SK-N-SH treated with all-trans-retinoic acid at 6 μM for 48 hours (cell line): Measurements from ENCODE around the gene ARPC1B.

ENCODE experiments used
- ARNTL ChIP-seq: fragments of 450-650 bp; formaldehyde crosslinking; IDR thresholded peaks from 2 replicates; pipeline ENCODE4 v1.5.0; 2020; ENCODE audit warnings: low read depth, mild to moderate bottlenecking, moderate library complexity, borderline replicate concordance
- ESRRG ChIP-seq: fragments of 250-450 bp; sonication (Bioruptor Pico); IDR thresholded peaks from 2 replicates; pipeline ENCODE4 v1.6.1; 2021; ENCODE audit warnings: mild to moderate bottlenecking
- ISL1 ChIP-seq: fragments of 250-450 bp; sonication (Bioruptor Pico); IDR thresholded peaks from 2 replicates; pipeline ENCODE4 v2.1.2; 2022; ENCODE audit warnings: mild to moderate bottlenecking, moderate library complexity
- PPARA ChIP-seq: fragments of 250-450 bp; sonication (Bioruptor Pico); IDR thresholded peaks from 2 replicates; pipeline ENCODE4 v1.5.0; 2020; ENCODE audit warnings: mild to moderate bottlenecking, borderline replicate concordance
- RARB ChIP-seq: fragments of 250-450 bp; sonication (Bioruptor Pico); IDR thresholded peaks from 2 replicates; pipeline ENCODE4 v1.8.0; 2021; ENCODE audit warnings: mild to moderate bottlenecking, moderate library complexity
- ZFP3 ChIP-seq: fragments of 250-450 bp; sonication (Bioruptor Pico); IDR thresholded peaks from 2 replicates; pipeline ENCODE4 v1.5.0; 2020; ENCODE audit warnings: mild to moderate bottlenecking, moderate library complexity
- ZFP30 ChIP-seq: fragments of 450-650 bp; formaldehyde crosslinking; IDR thresholded peaks from 2 replicates; pipeline ENCODE4 v1.5.0; 2022; ENCODE audit warnings: mild to moderate bottlenecking, moderate library complexity
- ZNF565 ChIP-seq: fragments of 450-650 bp; formaldehyde crosslinking; conservative IDR thresholded peaks from 2 replicates; pipeline ENCODE4 v1.5.0; 2020; ENCODE audit warnings: low read depth, mild to moderate bottlenecking, moderate library complexity
- ZNF70 ChIP-seq: fragments of 450-650 bp; formaldehyde crosslinking; IDR thresholded peaks from 2 replicates; pipeline ENCODE4 v1.5.0; 2020; ENCODE audit warnings: mild to moderate bottlenecking, moderate library complexity
- ZNF8 ChIP-seq: fragments of 450-650 bp; formaldehyde crosslinking; IDR thresholded peaks from 2 replicates; pipeline ENCODE4 v1.5.0; 2020; ENCODE audit warnings: mild to moderate bottlenecking, moderate library complexity
- TF ChIP-seq, protein P1 (sequence below): fragments of 250-450 bp; sonication (Bioruptor Pico); IDR thresholded peaks from 2 replicates; pipeline ENCODE4 v1.8.0; 2021; ENCODE audit warnings: low read depth, mild to moderate bottlenecking, moderate library complexity, borderline replicate concordance
- TF ChIP-seq, protein P2 (sequence below): fragments of 250-450 bp; sonication (Bioruptor Pico); IDR thresholded peaks from 2 replicates; pipeline ENCODE4 v1.8.0; 2020; ENCODE audit warnings: mild to moderate bottlenecking, moderate library complexity, borderline replicate concordance
- TF ChIP-seq, protein P3 (sequence below): fragments of 250-450 bp; sonication (Bioruptor Pico); IDR thresholded peaks from 2 replicates; pipeline ENCODE4 v1.5.1; 2021; ENCODE audit warnings: mild to moderate bottlenecking, moderate library complexity

DNA sequence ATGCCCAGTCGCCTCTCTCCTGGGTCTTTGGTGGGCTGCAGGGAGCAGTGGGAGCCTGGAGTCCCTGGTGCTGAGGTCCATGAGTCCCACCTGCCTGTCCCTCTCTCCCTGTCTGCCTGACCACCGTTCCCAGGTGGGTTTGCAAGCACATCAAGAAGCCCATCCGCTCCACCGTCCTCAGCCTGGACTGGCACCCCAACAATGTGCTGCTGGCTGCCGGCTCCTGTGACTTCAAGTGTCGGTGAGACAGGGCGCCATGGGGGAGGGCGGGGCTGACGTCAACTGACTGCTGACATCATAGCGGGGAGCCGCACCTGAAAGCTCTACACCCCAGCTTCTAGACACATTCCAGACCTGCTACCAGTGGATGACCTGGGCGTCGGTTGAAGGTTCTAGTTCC is 15.2 kb downstream of the ARPC1B start:
- TF ChIP-seq ESRRG (CRISPR knock-in tag) (no peak), RARB (CRISPR knock-in tag) (no peak), ARNTL (no peak), ZNF70 (CRISPR knock-in tag) (no peak), PPARA (CRISPR knock-in tag) (no peak), ZFP30 (CRISPR knock-in tag) (no peak), ZNF565 (CRISPR knock-in tag) (no peak), ZNF8 (CRISPR knock-in tag) (no peak), ZFP3 (CRISPR knock-in tag) (no peak), ISL1 (no peak)
- TF ChIP-seq, protein P1, sequence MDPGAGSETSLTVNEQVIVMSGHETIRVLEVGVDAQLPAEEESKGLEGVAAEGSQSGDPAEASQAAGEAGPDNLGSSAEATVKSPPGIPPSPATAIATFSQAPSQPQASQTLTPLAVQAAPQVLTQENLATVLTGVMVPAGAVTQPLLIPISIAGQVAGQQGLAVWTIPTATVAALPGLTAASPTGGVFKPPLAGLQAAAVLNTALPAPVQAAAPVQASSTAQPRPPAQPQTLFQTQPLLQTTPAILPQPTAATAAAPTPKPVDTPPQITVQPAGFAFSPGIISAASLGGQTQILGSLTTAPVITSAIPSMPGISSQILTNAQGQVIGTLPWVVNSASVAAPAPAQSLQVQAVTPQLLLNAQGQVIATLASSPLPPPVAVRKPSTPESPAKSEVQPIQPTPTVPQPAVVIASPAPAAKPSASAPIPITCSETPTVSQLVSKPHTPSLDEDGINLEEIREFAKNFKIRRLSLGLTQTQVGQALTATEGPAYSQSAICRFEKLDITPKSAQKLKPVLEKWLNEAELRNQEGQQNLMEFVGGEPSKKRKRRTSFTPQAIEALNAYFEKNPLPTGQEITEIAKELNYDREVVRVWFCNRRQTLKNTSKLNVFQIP (CRISPR knock-in tag) = no peak
- TF ChIP-seq, protein P2, sequence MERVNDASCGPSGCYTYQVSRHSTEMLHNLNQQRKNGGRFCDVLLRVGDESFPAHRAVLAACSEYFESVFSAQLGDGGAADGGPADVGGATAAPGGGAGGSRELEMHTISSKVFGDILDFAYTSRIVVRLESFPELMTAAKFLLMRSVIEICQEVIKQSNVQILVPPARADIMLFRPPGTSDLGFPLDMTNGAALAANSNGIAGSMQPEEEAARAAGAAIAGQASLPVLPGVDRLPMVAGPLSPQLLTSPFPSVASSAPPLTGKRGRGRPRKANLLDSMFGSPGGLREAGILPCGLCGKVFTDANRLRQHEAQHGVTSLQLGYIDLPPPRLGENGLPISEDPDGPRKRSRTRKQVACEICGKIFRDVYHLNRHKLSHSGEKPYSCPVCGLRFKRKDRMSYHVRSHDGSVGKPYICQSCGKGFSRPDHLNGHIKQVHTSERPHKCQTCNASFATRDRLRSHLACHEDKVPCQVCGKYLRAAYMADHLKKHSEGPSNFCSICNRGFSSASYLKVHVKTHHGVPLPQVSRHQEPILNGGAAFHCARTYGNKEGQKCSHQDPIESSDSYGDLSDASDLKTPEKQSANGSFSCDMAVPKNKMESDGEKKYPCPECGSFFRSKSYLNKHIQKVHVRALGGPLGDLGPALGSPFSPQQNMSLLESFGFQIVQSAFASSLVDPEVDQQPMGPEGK = no peak
- TF ChIP-seq, protein P3, sequence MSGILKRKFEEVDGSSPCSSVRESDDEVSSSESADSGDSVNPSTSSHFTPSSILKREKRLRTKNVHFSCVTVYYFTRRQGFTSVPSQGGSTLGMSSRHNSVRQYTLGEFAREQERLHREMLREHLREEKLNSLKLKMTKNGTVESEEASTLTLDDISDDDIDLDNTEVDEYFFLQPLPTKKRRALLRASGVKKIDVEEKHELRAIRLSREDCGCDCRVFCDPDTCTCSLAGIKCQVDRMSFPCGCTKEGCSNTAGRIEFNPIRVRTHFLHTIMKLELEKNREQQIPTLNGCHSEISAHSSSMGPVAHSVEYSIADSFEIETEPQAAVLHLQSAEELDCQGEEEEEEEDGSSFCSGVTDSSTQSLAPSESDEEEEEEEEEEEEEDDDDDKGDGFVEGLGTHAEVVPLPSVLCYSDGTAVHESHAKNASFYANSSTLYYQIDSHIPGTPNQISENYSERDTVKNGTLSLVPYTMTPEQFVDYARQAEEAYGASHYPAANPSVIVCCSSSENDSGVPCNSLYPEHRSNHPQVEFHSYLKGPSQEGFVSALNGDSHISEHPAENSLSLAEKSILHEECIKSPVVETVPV (CRISPR knock-in tag) = no peak
